IMR-90 (cell line): ENCODE measurements around the gene DMD. TPM values are rescaled to one million over a fixed set of nuclear protein-coding genes. Genes with fewer than 3 reads are reported as not detected.

Experiments
- ATAC-seq: fragments of 200-7000 bp; cut with Tn5 transposase; 2 replicates; pipeline ENCODE4 v1.9.1; 2020; ENCODE audit warnings: low read depth, mild to moderate bottlenecking, moderate library complexity
- BruUV-seq: library from RNA; stranded (reverse); fragments of 400-500 nt; replicated peaks from 2 replicates; lab custom pipeline; 2021; lab: Mats Ljungman, UMichigan
- CTCF ChIA-PET: fragments of 300-600 bp; formaldehyde crosslinking; extraction: SDS; loops from one replicate; lab custom pipeline; 2021; ENCODE audit warnings: antibody characterized with exemption; lab: Yijun Ruan, JAX
- POLR2A ChIA-PET: fragments of 300-600 bp; sonication (Branson Sonifier 250); formaldehyde crosslinking; loops from one replicate; lab custom pipeline; 2022; ENCODE audit warnings: antibody characterized with exemption; ENCODE audit not compliant: unreplicated experiment; lab: Charles Lee
- DNase-seq: peaks from one replicate; pipeline ENCODE4 v3.0.0; 2013
- H2AFZ ChIP-seq: replicated peaks from 2 replicates; pipeline ENCODE3; 2013; ENCODE audit warnings: low read length, mild to moderate bottlenecking; ENCODE audit not compliant: poor library complexity
- H2AK5ac ChIP-seq: 2 replicates; pipeline ENCODE4 v1.6.1; 2013; ENCODE audit warnings: low read depth, low read length, inconsistent platforms
- H2AK9ac ChIP-seq: replicated peaks from 2 replicates; pipeline ENCODE3; 2013; ENCODE audit warnings: mild to moderate bottlenecking, low read depth, low read length, moderate library complexity; ENCODE audit not compliant: poor library complexity
- H2BK120ac ChIP-seq: 2 replicates; pipeline ENCODE4 v1.6.1; 2013; ENCODE audit warnings: low read depth, low read length, inconsistent platforms
- H2BK15ac ChIP-seq: 3 replicates; pipeline ENCODE4 v1.6.1; 2013; ENCODE audit warnings: low read depth, low read length, inconsistent platforms
- H2BK20ac ChIP-seq: 2 replicates; pipeline ENCODE4 v1.6.1; 2013; ENCODE audit warnings: low read depth, mild to moderate bottlenecking, inconsistent platforms, low read length, moderate library complexity
- H2BK5ac ChIP-seq: 2 replicates; pipeline ENCODE4 v1.6.1; 2013; ENCODE audit warnings: mild to moderate bottlenecking, low read depth, low read length, inconsistent platforms; ENCODE audit not compliant: poor library complexity, severe bottlenecking
- H3K14ac ChIP-seq: replicated peaks from 2 replicates; pipeline ENCODE4 v1.6.1; 2013; ENCODE audit warnings: low read depth, low read length, inconsistent platforms
- H3K18ac ChIP-seq: 2 replicates; pipeline ENCODE4 v1.6.1; 2013; ENCODE audit warnings: low read depth, low read length, control low read depth
- H3K23ac ChIP-seq: 2 replicates; pipeline ENCODE4 v1.6.1; 2013; ENCODE audit warnings: low read depth, low read length, inconsistent platforms
- H3K27ac ChIP-seq: 2 replicates; pipeline ENCODE4 v1.5.1; 2013; ENCODE audit warnings: mild to moderate bottlenecking, control low read depth, low read length; ENCODE audit not compliant: insufficient read depth
- H3K27me3 ChIP-seq: 2 replicates; pipeline ENCODE4 v1.6.1; 2013; ENCODE audit warnings: low read length; ENCODE audit not compliant: control insufficient read depth, insufficient read depth
- H3K36me3 ChIP-seq: 2 replicates; pipeline ENCODE4 v1.6.1; 2013; ENCODE audit warnings: low read length, mixed read lengths; ENCODE audit not compliant: control insufficient read depth, insufficient read depth
- H3K4ac ChIP-seq: 2 replicates; pipeline ENCODE4 v1.6.1; 2013; ENCODE audit warnings: low read depth, low read length, inconsistent platforms
- H3K4me1 ChIP-seq: 2 replicates; pipeline ENCODE4 v1.6.1; 2013; ENCODE audit warnings: low read length, mixed read lengths; ENCODE audit not compliant: control insufficient read depth, insufficient read depth
- H3K4me2 ChIP-seq: 2 replicates; pipeline ENCODE4 v1.6.1; 2013; ENCODE audit warnings: low read depth, mild to moderate bottlenecking, control low read depth, low read length, moderate library complexity
- H3K4me3 ChIP-seq: 2 replicates; pipeline ENCODE4 v1.5.1; 2013; ENCODE audit warnings: low read depth, mild to moderate bottlenecking, control low read depth, low read length, moderate library complexity; ENCODE audit not compliant: insufficient read depth
- H3K56ac ChIP-seq: 2 replicates; pipeline ENCODE4 v1.6.1; 2013; ENCODE audit warnings: low read length, inconsistent platforms; ENCODE audit not compliant: insufficient read depth; ENCODE audit errors: extremely low read depth
- H3K79me1 ChIP-seq, 2 experiments: 2 replicates each; pipeline ENCODE4 v1.6.1; 2013; ENCODE audit warnings: low read length in 2 of 2, inconsistent platforms in 1 of 2, low read depth in 1 of 2
- H3K9ac ChIP-seq: 2 replicates; pipeline ENCODE4 v1.6.1; 2013; ENCODE audit warnings: low read depth, low read length, control low read depth
- H3K9me1 ChIP-seq: 2 replicates; pipeline ENCODE4 v1.6.1; 2013; ENCODE audit warnings: low read length, inconsistent platforms; ENCODE audit not compliant: insufficient read depth
- H3K9me3 ChIP-seq: 2 replicates; pipeline ENCODE4 v1.6.1; 2013; ENCODE audit warnings: low read length; ENCODE audit not compliant: control insufficient read depth, insufficient read depth
- H4K20me1 ChIP-seq: 2 replicates; pipeline ENCODE4 v1.6.1; 2013; ENCODE audit warnings: low read length, inconsistent platforms; ENCODE audit not compliant: insufficient read depth
- H4K5ac ChIP-seq: 2 replicates; pipeline ENCODE4 v1.6.1; 2013; ENCODE audit warnings: mild to moderate bottlenecking, low read depth, low read length, control low read depth
- H4K8ac ChIP-seq, 2 experiments: 2 replicates each; pipeline ENCODE4 v1.6.1; 2013; ENCODE audit warnings: low read depth in 2 of 2, low read length in 2 of 2, control low read depth in 1 of 2, inconsistent platforms in 1 of 2
- H4K91ac ChIP-seq: 2 replicates; pipeline ENCODE4 v1.6.1; 2013; ENCODE audit warnings: low read depth, low read length, inconsistent platforms; ENCODE audit not compliant: insufficient read depth
- BHLHE40 ChIP-seq: fragments of 150-350 bp; IDR thresholded peaks from 2 replicates; pipeline ENCODE4 v1.6.1; 2016; ENCODE audit warnings: mild to moderate bottlenecking, low read depth, low read length
- CEBPB ChIP-seq: IDR thresholded peaks from 2 replicates; pipeline ENCODE4 v1.6.1; 2012; ENCODE audit warnings: low read depth, low read length, improper control_type of control experiment
- CHD1 ChIP-seq: IDR thresholded peaks from 2 replicates; pipeline ENCODE4 v1.6.1; 2012; ENCODE audit warnings: low read depth, low read length, improper control_type of control experiment
- FOS ChIP-seq: fragments of 150-350 bp; IDR thresholded peaks from 2 replicates; pipeline ENCODE4 v1.6.1; 2016; ENCODE audit warnings: low read depth, low read length
- MAFK ChIP-seq: IDR thresholded peaks from 2 replicates; pipeline ENCODE4 v1.6.1; 2012; ENCODE audit warnings: low read depth, low read length, improper control_type of control experiment
- MAZ ChIP-seq: IDR thresholded peaks from 2 replicates; pipeline ENCODE4 v1.6.1; 2012; ENCODE audit warnings: low read depth, mild to moderate bottlenecking, low read length, improper control_type of control experiment, moderate library complexity, borderline replicate concordance
- MXI1 ChIP-seq: IDR thresholded peaks from 2 replicates; pipeline ENCODE4 v1.6.1; 2012; ENCODE audit warnings: low read depth, mild to moderate bottlenecking, low read length, moderate library complexity, borderline replicate concordance
- NFE2L2 ChIP-seq: fragments of 150-350 bp; IDR thresholded peaks from 2 replicates; pipeline ENCODE4 v1.6.1; 2016; ENCODE audit warnings: low read depth, mild to moderate bottlenecking, low read length
- POLR2A ChIP-seq: IDR thresholded peaks from 2 replicates; pipeline ENCODE4 v1.6.1; 2012; ENCODE audit warnings: mild to moderate bottlenecking, low read depth, low read length
- RAD21 ChIP-seq: IDR thresholded peaks from 2 replicates; pipeline ENCODE4 v1.6.1; 2012; ENCODE audit warnings: low read length, improper control_type of control experiment
- RCOR1 ChIP-seq: IDR thresholded peaks from 2 replicates; pipeline ENCODE4 v1.6.1; 2012; ENCODE audit warnings: mild to moderate bottlenecking, low read length, improper control_type of control experiment; ENCODE audit not compliant: insufficient replicate concordance
- RFX5 ChIP-seq: IDR thresholded peaks from 2 replicates; pipeline ENCODE4 v1.8.0; 2012; ENCODE audit warnings: low read depth, mild to moderate bottlenecking, low read length, moderate library complexity
- SMC3 ChIP-seq: fragments of 150-350 bp; IDR thresholded peaks from 2 replicates; pipeline ENCODE4 v1.6.1; 2016; ENCODE audit warnings: low read depth, mild to moderate bottlenecking, antibody characterized with exemption, low read length, moderate library complexity
- USF2 ChIP-seq: fragments of 150-350 bp; IDR thresholded peaks from 2 replicates; pipeline ENCODE4 v1.6.1; 2017; ENCODE audit warnings: mild to moderate bottlenecking, antibody characterized with exemption, low read length, low read depth
- WGBS, 2 experiments: methylation state at CpG; one replicate each; pipeline versions ENCODE4 v1.1.5 to v1.1.7; 2013; ENCODE audit warnings: missing lambda C conversion rate in 2 of 2; ENCODE audit not compliant: insufficient read length in 1 of 2; ENCODE audit errors: extremely low coverage in 2 of 2; 5-methylcytosine and 5-hydroxymethylcytosine counted together
- dilution Hi-C: fragments of 300-500 bp; cut with HindIII; formaldehyde crosslinking; loops from one replicate; pipeline ENCODE4 v1.14.3; 2018; ENCODE audit warnings: low sequenced_read_pairs; ENCODE audit not compliant: unreplicated experiment
- in situ Hi-C: fragments of 300-500 bp; cut with MboI; formaldehyde crosslinking; loops from 3 replicates; pipeline ENCODE4 v1.14.3; 2019; ENCODE audit warnings: low sequenced_read_pairs, inconsistent platforms, mixed read lengths
- intact Hi-C: fragments of 100-400 bp; cut with micrococcal nuclease; formaldehyde crosslinking; loops from 2 replicates; pipeline ENCODE4 v1.10.0; 2022
- polyA plus RNA-seq, 3 experiments: library from polyadenylated mRNA; depleted of rRNA; stranded (reverse); fragments of >200 nt; gene quantifications; 2 replicates each; pipeline ENCODE4 v1.2.3, GENCODE V29; 2012; ENCODE audit warnings: low replicate concordance in 1 of 3
- total RNA-seq: library from RNA; depleted of rRNA; stranded (reverse); fragments of >200 nt; gene quantifications from 2 replicates; pipeline ENCODE4 v1.2.3, GENCODE V29; 2012
- TF ChIP-seq, protein P1 (sequence below): conservative IDR thresholded peaks from 2 replicates; pipeline ENCODE4 v1.5.1; 2012; ENCODE audit warnings: mild to moderate bottlenecking, low read depth, low read length, improper control_type of control experiment
- TF ChIP-seq, protein P2 (sequence below): fragments of 150-350 bp; IDR thresholded peaks from 2 replicates; pipeline ENCODE4 v1.6.1; 2016; ENCODE audit warnings: low read depth, mild to moderate bottlenecking, low read length, moderate library complexity, borderline replicate concordance

The DMD gene
- total and polyA plus RNA-seq, 2 of the 4 experiments (the other 2 are of a cell fraction) = 6.6 to 11.8 TPM

GRCh38 chrX:33082371-33082770, 129.0 kb downstream of the DMD start:
- H3K9me3 ChIP-seq = no peaks in the 10 kb centered on the region
- H3K18ac ChIP-seq = no peak overlapping the region
- no peak overlapping the region for H4K91ac ChIP-seq
- intact Hi-C loops (no loop called here), in situ Hi-C loops (no loop called here), dilution Hi-C loops (no loop called here)
- no peak for DNase-seq
- no peak overlapping the region for H4K8ac ChIP-seq
- no peak overlapping the region for H3K56ac ChIP-seq
- H3K4ac ChIP-seq = no peak overlapping the region
- no peak for TF ChIP-seq RAD21
- no peak for TF ChIP-seq CHD1
- no peak for TF ChIP-seq FOS
- TF ChIP-seq USF2 = no peak
- no peak for TF ChIP-seq RCOR1
- TF ChIP-seq BHLHE40 = no peak
- TF ChIP-seq, protein P1, sequence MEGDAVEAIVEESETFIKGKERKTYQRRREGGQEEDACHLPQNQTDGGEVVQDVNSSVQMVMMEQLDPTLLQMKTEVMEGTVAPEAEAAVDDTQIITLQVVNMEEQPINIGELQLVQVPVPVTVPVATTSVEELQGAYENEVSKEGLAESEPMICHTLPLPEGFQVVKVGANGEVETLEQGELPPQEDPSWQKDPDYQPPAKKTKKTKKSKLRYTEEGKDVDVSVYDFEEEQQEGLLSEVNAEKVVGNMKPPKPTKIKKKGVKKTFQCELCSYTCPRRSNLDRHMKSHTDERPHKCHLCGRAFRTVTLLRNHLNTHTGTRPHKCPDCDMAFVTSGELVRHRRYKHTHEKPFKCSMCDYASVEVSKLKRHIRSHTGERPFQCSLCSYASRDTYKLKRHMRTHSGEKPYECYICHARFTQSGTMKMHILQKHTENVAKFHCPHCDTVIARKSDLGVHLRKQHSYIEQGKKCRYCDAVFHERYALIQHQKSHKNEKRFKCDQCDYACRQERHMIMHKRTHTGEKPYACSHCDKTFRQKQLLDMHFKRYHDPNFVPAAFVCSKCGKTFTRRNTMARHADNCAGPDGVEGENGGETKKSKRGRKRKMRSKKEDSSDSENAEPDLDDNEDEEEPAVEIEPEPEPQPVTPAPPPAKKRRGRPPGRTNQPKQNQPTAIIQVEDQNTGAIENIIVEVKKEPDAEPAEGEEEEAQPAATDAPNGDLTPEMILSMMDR = no peak
- no peak for TF ChIP-seq RFX5
- no peak for TF ChIP-seq MXI1
- no peak for TF ChIP-seq MAZ
- TF ChIP-seq CEBPB = no peak
- no peak for TF ChIP-seq MAFK
- no peak for TF ChIP-seq SMC3
- no peak for TF ChIP-seq POLR2A
- TF ChIP-seq NFE2L2 = no peak
- TF ChIP-seq, protein P2, sequence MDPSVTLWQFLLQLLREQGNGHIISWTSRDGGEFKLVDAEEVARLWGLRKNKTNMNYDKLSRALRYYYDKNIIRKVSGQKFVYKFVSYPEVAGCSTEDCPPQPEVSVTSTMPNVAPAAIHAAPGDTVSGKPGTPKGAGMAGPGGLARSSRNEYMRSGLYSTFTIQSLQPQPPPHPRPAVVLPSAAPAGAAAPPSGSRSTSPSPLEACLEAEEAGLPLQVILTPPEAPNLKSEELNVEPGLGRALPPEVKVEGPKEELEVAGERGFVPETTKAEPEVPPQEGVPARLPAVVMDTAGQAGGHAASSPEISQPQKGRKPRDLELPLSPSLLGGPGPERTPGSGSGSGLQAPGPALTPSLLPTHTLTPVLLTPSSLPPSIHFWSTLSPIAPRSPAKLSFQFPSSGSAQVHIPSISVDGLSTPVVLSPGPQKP = no peak
- no peaks in the 10 kb centered on the region for H3K4me1 ChIP-seq
- no peak overlapping the region for H2BK5ac ChIP-seq
- no peaks in the 10 kb centered on the region for H3K79me1 ChIP-seq
- WGBS, 2 experiments = 60% methylated on average over 1 of the region's 1 CpG; no CpG with 5 or more reads in 1 of the 2 experiments
- no TSS peak for BruUV-seq
- H3K4me2 ChIP-seq = no peak overlapping the region
- H3K9me1 ChIP-seq = no peaks in the 10 kb centered on the region
- H2AK9ac ChIP-seq = no peak overlapping the region
- H3K14ac ChIP-seq = no peak overlapping the region
- no peak overlapping the region for H2AK5ac ChIP-seq
- no peaks in the 10 kb centered on the region for H3K36me3 ChIP-seq
- H3K4me3 ChIP-seq = no peak overlapping the region
- H2BK15ac ChIP-seq = no peak overlapping the region
- no peak overlapping the region for H2AFZ ChIP-seq
- no peaks in the 10 kb centered on the region for H4K20me1 ChIP-seq
- CTCF ChIA-PET = interaction anchor here (0.7 kb wide), 1 partner anchor 233 kb away, joined by 3 read pairs; no protein-coding TSS in a partner anchor
- H2BK20ac ChIP-seq = no peak overlapping the region
- no peak overlapping the region for H3K23ac ChIP-seq
- H4K5ac ChIP-seq = no peak overlapping the region
- no peaks in the 10 kb centered on the region for H3K27me3 ChIP-seq
- no peak overlapping the region for H3K9ac ChIP-seq
- no peak overlapping the region for H2BK120ac ChIP-seq
- H3K27ac ChIP-seq = no peak overlapping the region
- POLR2A ChIA-PET = no interaction called here
- ATAC-seq = no peak
